ENCODE data around the gene TAF15. TPM values are rescaled to one million over a fixed set of nuclear protein-coding genes. Genes with fewer than 3 reads are reported as not detected.

The TAF15 gene
- polyA plus RNA-seq, 4 donors = 70.3 to 166 (median 123) TPM

GRCh38 chr17:35819455-35819854, 10.2 kb downstream of the TAF15 start:
- DNase-seq (no peak), FAIRE-seq (no peak)
- Histone ChIP-seq H3K27ac (ENCODE audit: low read depth in 1 of 3, low read length in 2 of 3) (no peak overlapping the region), H3K9me3 (ENCODE audit: control insufficient read depth in 2 of 2, insufficient read depth in 1 of 2, low read depth in 1 of 2, low read length in 1 of 2) (no peaks in the 10 kb centered on the region), H3K4me3 (ENCODE audit: low read depth in 1 of 3, low read length in 3 of 3) (no peak overlapping the region), H3K4me1 (ENCODE audit: control insufficient read depth in 3 of 3, insufficient read depth in 2 of 3, low read depth in 1 of 3, low read length in 2 of 3) (peaks cover 2 to 6% (median 4%) of the 10 kb centered on the region in 3 donors), H3K36me3 (ENCODE audit: control insufficient read depth in 3 of 3, insufficient read depth in 2 of 3, low read depth in 1 of 3, low read length in 3 of 3) (peaks cover 10 to 18% (median 14%) of the 10 kb centered on the region in 3 donors), H3K27me3 (ENCODE audit: control insufficient read depth in 3 of 3, insufficient read depth in 3 of 3, low read length in 3 of 3) (no peaks in the 10 kb centered on the region)
- 68 to 83% (median 76%) methylated on average over 1 of the region's 1 CpG for WGBS, 3 donors

- no peak for FAIRE-seq
- no peaks in the 10 kb centered on the region for H3K9me3 ChIP-seq (ENCODE audit: control insufficient read depth in 2 of 2, insufficient read depth in 1 of 2, low read depth in 1 of 2, low read length in 1 of 2)
- H3K27me3 ChIP-seq (ENCODE audit: control insufficient read depth in 3 of 3, insufficient read depth in 3 of 3, low read length in 3 of 3) = no peaks in the 10 kb centered on the region
- H3K36me3 ChIP-seq (ENCODE audit: control insufficient read depth in 3 of 3, insufficient read depth in 2 of 3, low read depth in 1 of 3, low read length in 3 of 3) = peaks cover 11 to 14% (median 14%) of the 10 kb centered on the region in 3 donors
- H3K4me1 ChIP-seq (ENCODE audit: control insufficient read depth in 3 of 3, insufficient read depth in 2 of 3, low read depth in 1 of 3, low read length in 2 of 3) = peaks cover 2 to 4% (median 4%) of the 10 kb centered on the region in 3 donors
- no peak overlapping the region for H3K4me3 ChIP-seq (ENCODE audit: low read depth in 1 of 3, low read length in 3 of 3)
- 84 to 98% (median 93%) methylated on average over 2 of the region's 2 CpGs for WGBS, 3 donors
- no peak for DNase-seq
- no peak overlapping the region for H3K27ac ChIP-seq (ENCODE audit: low read depth in 1 of 3, low read length in 2 of 3)
Measured at GRCh38 chr17:35821308-35821707, 12.0 kb downstream of the TAF15 start.

- Histone ChIP-seq H3K27me3 (ENCODE audit: control insufficient read depth in 3 of 3, insufficient read depth in 3 of 3, low read length in 3 of 3) (no peaks in the 10 kb centered on the region), H3K4me1 (ENCODE audit: control insufficient read depth in 3 of 3, insufficient read depth in 2 of 3, low read depth in 1 of 3, low read length in 2 of 3) (no peaks in the 10 kb centered on the region), H3K4me3 (ENCODE audit: low read depth in 1 of 3, low read length in 3 of 3) (no peak overlapping the region), H3K36me3 (ENCODE audit: control insufficient read depth in 3 of 3, insufficient read depth in 2 of 3, low read depth in 1 of 3, low read length in 3 of 3) (peaks cover 8 to 18% (median 11%) of the 10 kb centered on the region in 3 donors), H3K9me3 (ENCODE audit: control insufficient read depth in 2 of 2, insufficient read depth in 1 of 2, low read depth in 1 of 2, low read length in 1 of 2) (no peaks in the 10 kb centered on the region), H3K27ac (ENCODE audit: low read depth in 1 of 3, low read length in 2 of 3) (no peak overlapping the region)
- no peak for DNase-seq
- 91 to 100% (median 95%) methylated on average over 1 of the region's 1 CpG for WGBS, 3 donors
- no peak for FAIRE-seq
Measured at GRCh38 chr17:35825206-35825605, 15.9 kb downstream of the TAF15 start.

DNA sequence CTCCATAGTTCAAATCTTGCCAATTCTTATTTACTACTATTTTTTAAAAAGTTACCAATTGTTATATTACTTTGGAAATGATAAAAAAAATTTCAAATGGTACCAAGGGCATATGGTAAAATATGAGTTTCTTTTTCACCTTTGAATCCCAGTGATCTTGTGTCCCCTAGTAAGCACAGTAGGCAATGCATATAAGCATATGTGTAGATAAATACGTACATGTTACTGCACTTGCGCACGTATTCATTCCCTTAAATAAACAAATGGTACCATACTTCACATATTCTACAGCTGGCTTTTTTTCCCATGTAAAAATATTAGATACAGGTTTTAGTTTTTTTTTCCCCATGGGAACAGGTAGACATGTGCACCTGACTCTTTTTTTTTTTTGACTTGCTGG, 31.8 kb downstream of the TAF15 start:
- Histone ChIP-seq H3K4me3 (ENCODE audit: low read depth in 1 of 3, low read length in 3 of 3) (no peak overlapping the region), H3K4me1 (ENCODE audit: control insufficient read depth in 3 of 3, insufficient read depth in 2 of 3, low read depth in 1 of 3, low read length in 2 of 3) (no peaks in the 10 kb centered on the region), H3K36me3 (ENCODE audit: control insufficient read depth in 3 of 3, insufficient read depth in 2 of 3, low read depth in 1 of 3, low read length in 3 of 3) (peaks cover 10 to 69% (median 31%) of the 10 kb centered on the region in 3 donors), H3K27me3 (ENCODE audit: control insufficient read depth in 3 of 3, insufficient read depth in 3 of 3, low read length in 3 of 3) (no peaks in the 10 kb centered on the region), H3K9me3 (ENCODE audit: control insufficient read depth in 2 of 2, insufficient read depth in 1 of 2, low read depth in 1 of 2, low read length in 1 of 2) (no peaks in the 10 kb centered on the region), H3K27ac (ENCODE audit: low read depth in 1 of 3, low read length in 2 of 3) (no peak overlapping the region)
- DNase-seq = no peak
- FAIRE-seq = no peak
- 79 to 98% (median 89%) methylated on average over 3 of the region's 3 CpGs for WGBS, 3 donors

GRCh38 chr17:35841505-35841904, 32.2 kb downstream of the TAF15 start:
- H3K27ac ChIP-seq (ENCODE audit: low read depth in 1 of 3, low read length in 2 of 3) = no peak overlapping the region
- DNase-seq (no peak), FAIRE-seq (no peak)
- no peaks in the 10 kb centered on the region for H3K4me1 ChIP-seq (ENCODE audit: control insufficient read depth in 3 of 3, insufficient read depth in 2 of 3, low read depth in 1 of 3, low read length in 2 of 3)
- no peaks in the 10 kb centered on the region for H3K9me3 ChIP-seq (ENCODE audit: control insufficient read depth in 2 of 2, insufficient read depth in 1 of 2, low read depth in 1 of 2, low read length in 1 of 2)
- no peaks in the 10 kb centered on the region for H3K27me3 ChIP-seq (ENCODE audit: control insufficient read depth in 3 of 3, insufficient read depth in 3 of 3, low read length in 3 of 3)
- peaks cover 10 to 69% (median 31%) of the 10 kb centered on the region in 3 donors for H3K36me3 ChIP-seq (ENCODE audit: control insufficient read depth in 3 of 3, insufficient read depth in 2 of 3, low read depth in 1 of 3, low read length in 3 of 3)
- 89 to 98% (median 90%) methylated on average over 4 of the region's 4 CpGs for WGBS, 3 donors
- H3K4me3 ChIP-seq (ENCODE audit: low read depth in 1 of 3, low read length in 3 of 3) = no peak overlapping the region

DNA sequence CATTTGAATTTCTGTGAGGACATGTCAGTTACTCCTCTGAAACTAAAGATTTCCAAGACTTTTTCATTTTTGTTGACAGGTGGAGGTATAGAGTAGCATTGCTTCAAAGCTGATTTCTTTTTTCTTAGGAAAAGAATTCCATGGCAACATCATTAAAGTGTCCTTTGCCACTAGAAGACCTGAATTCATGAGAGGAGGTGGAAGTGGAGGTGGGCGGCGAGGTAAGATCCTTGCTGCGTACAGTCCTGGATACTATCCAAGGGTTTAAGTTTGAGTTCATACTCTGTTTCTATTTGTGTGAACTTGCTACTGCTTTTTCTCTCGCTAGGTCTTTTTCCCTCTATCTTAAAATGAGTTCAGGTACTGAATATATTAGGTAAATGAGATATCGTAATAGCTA, 33.0 kb downstream of the TAF15 start:
- Histone ChIP-seq H3K27ac (ENCODE audit: low read depth in 1 of 3, low read length in 2 of 3) (no peak overlapping the region), H3K27me3 (ENCODE audit: control insufficient read depth in 3 of 3, insufficient read depth in 3 of 3, low read length in 3 of 3) (no peaks in the 10 kb centered on the region), H3K36me3 (ENCODE audit: control insufficient read depth in 3 of 3, insufficient read depth in 2 of 3, low read depth in 1 of 3, low read length in 3 of 3) (peaks cover 12 to 62% (median 31%) of the 10 kb centered on the region in 3 donors), H3K4me1 (ENCODE audit: control insufficient read depth in 3 of 3, insufficient read depth in 2 of 3, low read depth in 1 of 3, low read length in 2 of 3) (peaks cover 0 to 4% (median 0%) of the 10 kb centered on the region in 3 donors), H3K9me3 (ENCODE audit: control insufficient read depth in 2 of 2, insufficient read depth in 1 of 2, low read depth in 1 of 2, low read length in 1 of 2) (no peaks in the 10 kb centered on the region), H3K4me3 (ENCODE audit: low read depth in 1 of 3, low read length in 3 of 3) (no peak overlapping the region)
- no peak for FAIRE-seq
- WGBS, 3 donors = 98 to 99% (median 98%) methylated on average over 5 of the region's 5 CpGs
- no peak for DNase-seq

- Histone ChIP-seq H3K4me3 (ENCODE audit: low read depth in 1 of 3, low read length in 3 of 3) (no peak overlapping the region), H3K27me3 (ENCODE audit: control insufficient read depth in 3 of 3, insufficient read depth in 3 of 3, low read length in 3 of 3) (no peaks in the 10 kb centered on the region), H3K36me3 (ENCODE audit: control insufficient read depth in 3 of 3, insufficient read depth in 2 of 3, low read depth in 1 of 3, low read length in 3 of 3) (peaks cover 10 to 52% (median 27%) of the 10 kb centered on the region in 3 donors), H3K27ac (ENCODE audit: low read depth in 1 of 3, low read length in 2 of 3) (no peak overlapping the region), H3K4me1 (ENCODE audit: control insufficient read depth in 3 of 3, insufficient read depth in 2 of 3, low read depth in 1 of 3, low read length in 2 of 3) (peaks cover 0 to 8% (median 0%) of the 10 kb centered on the region in 3 donors), H3K9me3 (ENCODE audit: control insufficient read depth in 2 of 2, insufficient read depth in 1 of 2, low read depth in 1 of 2, low read length in 1 of 2) (no peaks in the 10 kb centered on the region)
- FAIRE-seq (no peak), DNase-seq (no peak)
- 94 to 100% (median 97%) methylated on average over 2 of the region's 2 CpGs for WGBS, 3 donors
Measured at GRCh38 chr17:35843698-35844097, 34.4 kb downstream of the TAF15 start.

DNA sequence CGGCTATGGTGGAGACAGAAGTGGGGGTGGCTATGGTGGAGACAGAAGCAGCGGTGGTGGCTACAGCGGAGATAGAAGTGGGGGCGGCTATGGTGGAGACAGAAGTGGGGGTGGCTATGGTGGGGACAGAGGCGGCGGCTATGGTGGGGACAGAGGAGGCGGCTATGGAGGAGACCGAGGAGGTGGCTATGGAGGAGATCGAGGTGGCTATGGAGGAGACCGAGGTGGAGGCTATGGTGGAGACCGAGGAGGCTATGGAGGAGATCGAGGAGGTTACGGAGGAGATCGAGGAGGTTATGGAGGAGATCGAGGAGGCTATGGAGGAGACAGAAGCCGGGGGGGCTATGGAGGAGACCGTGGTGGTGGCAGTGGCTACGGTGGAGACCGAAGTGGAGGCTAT, 35.3 kb downstream of the TAF15 start:
- peaks cover 7 to 49% (median 25%) of the 10 kb centered on the region in 3 donors for H3K36me3 ChIP-seq (ENCODE audit: control insufficient read depth in 3 of 3, insufficient read depth in 2 of 3, low read depth in 1 of 3, low read length in 3 of 3)
- 97 to 98% (median 98%) methylated on average over 19 of the region's 19 CpGs for WGBS, 3 donors
- no peaks in the 10 kb centered on the region for H3K27me3 ChIP-seq (ENCODE audit: control insufficient read depth in 3 of 3, insufficient read depth in 3 of 3, low read length in 3 of 3)
- no peaks in the 10 kb centered on the region for H3K9me3 ChIP-seq (ENCODE audit: control insufficient read depth in 2 of 2, insufficient read depth in 1 of 2, low read depth in 1 of 2, low read length in 1 of 2)
- no peak for FAIRE-seq
- H3K27ac ChIP-seq (ENCODE audit: low read depth in 1 of 3, low read length in 2 of 3) = no peak overlapping the region
- H3K4me1 ChIP-seq (ENCODE audit: control insufficient read depth in 3 of 3, insufficient read depth in 2 of 3, low read depth in 1 of 3, low read length in 2 of 3) = peaks cover 0 to 10% (median 0%) of the 10 kb centered on the region in 3 donors
- DNase-seq = no peak
- H3K4me3 ChIP-seq (ENCODE audit: low read depth in 1 of 3, low read length in 3 of 3) = no peak overlapping the region
